SKM-1 (cell line): ENCODE results near the gene PDE9A.
"Not testable (repeated sequence)": the region's sequence is repeated elsewhere in the genome, so short reads cannot be mapped to it uniquely, and the experiment has no call there.

Experiments
- DNase-seq: peaks from one replicate; lab custom pipeline; 2025; ENCODE audit not compliant: unreplicated experiment; lab: John Stamatoyannopoulos, UW

The PDE9A gene

GRCh38 chr21:42624095-42624790, 29.2 kb upstream of the PDE9A start:
- DNase-seq, result no peak

GRCh38 chr21:42624936-42625335, 28.5 kb upstream of the PDE9A start:
- DNase-seq, result no peak

- DNase-seq, result no peak
Observed at GRCh38 chr21:42626171-42626570, 27.2 kb upstream of the PDE9A start.

GRCh38 chr21:42627527-42628289, 25.7 kb upstream of the PDE9A start:
- no peak for DNase-seq

- not testable (repeated sequence) for DNase-seq
Observed at GRCh38 chr21:42628466-42629061, 24.9 kb upstream of the PDE9A start.

- no peak for DNase-seq
Observed at GRCh38 chr21:42629933-42630589, 23.4 kb upstream of the PDE9A start.

- DNase-seq, result no peak
Observed at GRCh38 chr21:42630626-42631025, 22.8 kb upstream of the PDE9A start.

GRCh38 chr21:42631142-42631541, 22.3 kb upstream of the PDE9A start:
- no peak for DNase-seq

DNA sequence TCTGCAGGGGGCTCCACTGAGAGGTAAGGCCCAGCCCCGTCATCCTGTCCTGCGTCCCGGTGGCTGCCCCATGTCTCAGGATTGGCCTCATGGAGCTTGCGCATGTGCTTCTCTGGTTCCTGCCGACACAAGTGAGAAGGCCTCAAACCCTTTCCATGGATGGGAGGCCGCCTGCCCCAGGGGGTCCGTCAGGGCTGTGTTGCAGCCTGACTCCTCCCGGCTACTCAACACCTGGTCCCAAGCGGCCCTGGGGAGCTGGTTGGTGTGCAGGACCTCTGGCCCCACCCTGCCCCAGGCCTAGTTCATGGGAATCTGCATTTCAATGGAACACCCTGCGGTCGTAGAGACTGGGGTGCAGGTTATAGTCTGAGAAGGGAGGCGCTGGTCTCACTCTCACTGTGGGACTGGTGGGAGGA, 21.1 kb upstream of the PDE9A start:
- no peak for DNase-seq

- no peak for DNase-seq
Observed at GRCh38 chr21:42632771-42633690, 20.4 kb upstream of the PDE9A start.

DNA sequence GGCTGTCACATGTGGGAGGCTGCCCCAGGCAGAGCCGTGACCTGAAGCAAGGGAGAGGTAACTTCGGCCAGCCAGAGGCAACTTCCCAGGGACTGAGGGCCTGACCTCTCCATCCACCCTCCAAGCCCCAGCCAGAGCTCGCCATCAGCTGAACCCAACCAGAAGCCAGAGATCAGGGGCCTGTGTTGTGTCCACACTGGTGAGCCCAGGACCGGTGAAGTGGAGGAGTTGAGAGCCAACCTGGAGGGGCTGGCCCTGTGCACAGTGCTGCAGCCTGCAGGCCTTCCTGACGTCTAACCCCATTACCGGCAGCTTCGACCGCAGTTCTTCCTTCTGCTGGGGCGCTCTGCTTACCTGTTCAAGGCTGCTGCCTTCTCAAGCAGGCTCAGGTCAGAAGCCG, 19.6 kb upstream of the PDE9A start:
- no peak for DNase-seq

DNA sequence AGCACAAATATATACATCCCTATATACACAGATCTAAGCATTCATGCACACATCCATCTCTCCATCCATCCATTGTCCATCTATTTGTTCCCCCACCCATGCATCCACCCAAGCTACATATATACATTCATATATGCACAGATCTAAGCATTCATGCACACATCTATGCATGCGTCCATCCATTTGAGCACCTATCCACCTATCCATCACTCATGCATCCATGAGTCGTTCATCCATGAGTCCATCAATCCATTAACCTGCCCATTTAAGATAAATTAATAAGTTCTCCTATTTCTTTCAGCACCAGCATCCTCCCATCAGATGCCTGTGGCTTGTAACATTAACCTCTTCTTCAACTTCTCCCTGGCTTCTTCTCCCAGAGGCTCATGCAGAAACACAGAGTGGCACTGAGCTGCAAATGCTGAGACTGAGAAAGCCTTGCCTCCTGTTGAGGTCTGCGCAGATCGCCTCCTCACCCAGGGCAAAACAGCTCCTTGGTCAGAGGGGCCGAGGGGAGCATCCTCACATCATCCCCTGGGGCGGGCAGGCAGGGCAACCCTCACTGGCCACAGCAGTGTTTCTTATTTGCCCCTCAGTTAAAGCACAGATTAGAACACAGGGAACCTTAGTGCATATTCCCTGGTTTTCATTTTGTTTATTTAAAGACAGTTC, 17.4 kb upstream of the PDE9A start:
- no peak for DNase-seq

GRCh38 chr21:42636520-42637266, 16.7 kb upstream of the PDE9A start:
- no peak for DNase-seq

DNA sequence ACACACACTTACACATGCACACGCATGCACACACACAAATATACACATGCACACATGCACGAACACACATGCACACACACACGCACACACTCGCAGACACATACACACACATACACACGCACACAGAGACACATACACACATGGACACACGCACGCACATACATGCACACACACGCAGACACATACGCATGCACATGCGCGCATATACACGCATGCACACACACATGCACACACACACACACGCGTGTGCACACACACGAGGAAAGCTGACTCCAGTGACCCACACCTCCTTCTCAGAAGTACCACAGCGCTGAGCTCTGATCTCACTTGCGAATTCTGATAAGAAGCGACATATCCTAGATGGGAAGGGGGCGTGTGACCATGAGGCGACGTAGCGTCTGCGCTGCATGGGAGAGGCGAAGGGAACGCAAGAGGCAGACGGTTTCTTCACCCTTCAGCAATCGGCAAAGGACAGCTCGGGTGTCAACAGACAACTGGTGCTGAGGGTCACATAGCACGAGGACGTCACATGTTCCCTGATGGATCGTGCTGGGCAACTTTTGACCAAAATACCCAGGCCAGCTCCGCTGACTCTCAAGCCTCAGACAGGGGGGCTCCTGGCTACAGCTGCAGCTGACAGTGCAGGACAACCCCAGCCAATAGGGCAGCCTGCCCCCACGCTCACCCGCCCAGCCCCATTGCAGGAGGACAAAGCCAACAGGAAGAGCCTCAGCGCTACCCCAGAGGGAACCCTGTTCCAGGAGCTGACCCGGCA, 16.0 kb upstream of the PDE9A start:
- no peak for DNase-seq

DNA sequence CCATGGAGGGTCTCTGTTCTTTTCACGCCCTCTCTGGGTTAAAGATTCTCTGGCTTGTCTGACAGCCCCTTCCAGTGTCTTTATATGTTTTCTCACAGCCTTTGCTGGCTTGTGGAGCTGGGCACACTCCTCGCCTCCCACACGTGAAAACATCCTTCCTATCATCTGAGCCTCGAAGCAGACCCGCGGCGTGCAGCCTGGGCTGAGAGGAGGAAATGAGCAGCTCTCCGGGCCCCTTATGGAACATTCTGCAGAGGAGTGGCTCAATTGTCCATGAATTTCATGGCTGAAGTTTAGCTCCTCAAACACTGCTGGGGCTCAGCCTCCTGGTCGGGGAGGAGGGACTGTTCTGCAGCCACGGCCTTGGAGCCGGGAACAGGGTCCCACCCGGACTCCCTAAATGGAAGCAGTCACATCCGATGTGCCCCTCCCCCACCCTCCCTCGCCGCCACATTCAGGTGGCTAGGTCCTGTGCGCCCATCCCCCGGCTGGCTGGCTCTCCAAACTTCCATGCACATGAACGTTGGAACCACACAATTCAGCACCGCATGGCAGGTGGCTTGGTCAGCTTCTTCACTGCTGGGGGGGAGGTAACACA, 15.1 kb upstream of the PDE9A start:
- DNase-seq, result no peak

DNA sequence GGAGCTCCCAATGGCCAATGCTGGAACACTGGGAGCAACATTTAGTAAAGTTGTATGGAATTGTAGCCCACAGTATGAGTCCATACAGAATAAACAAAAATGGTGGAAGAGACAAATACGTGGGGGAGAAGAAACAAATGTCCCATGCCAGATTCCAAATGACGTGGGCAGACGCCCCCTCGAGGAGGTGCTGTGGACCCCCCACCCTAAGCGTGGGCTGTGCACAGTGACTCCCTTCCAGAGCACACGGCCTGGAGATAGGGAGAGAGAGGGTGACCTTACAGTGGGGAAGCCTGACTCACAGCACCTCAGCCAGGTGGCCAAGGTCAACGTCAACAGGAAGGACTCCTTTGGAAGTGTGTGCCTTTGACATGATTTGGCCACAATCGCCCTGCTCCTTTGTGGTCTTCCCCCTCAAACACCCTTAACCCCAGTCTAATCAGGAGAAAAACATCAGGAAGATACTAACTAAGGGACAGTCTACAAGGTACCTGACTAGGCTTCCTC, 13.7 kb upstream of the PDE9A start:
- DNase-seq, result no peak

- DNase-seq, result no peak
Observed at GRCh38 chr21:42640486-42640885, 12.9 kb upstream of the PDE9A start.
